RWPE2 (cell line): ENCODE data around the gene GALNT2.

ENCODE experiments used
- ATAC-seq: fragments of 200-7000 bp; cut with Tn5 transposase; 3 replicates; pipeline ENCODE4 v1.9.1; 2021; ENCODE audit warnings: low read depth
- DNase-seq: peaks from one replicate; pipeline ENCODE4 v3.0.0-alpha.2; 2020; ENCODE audit warnings: low spot score
- H3K27ac ChIP-seq: fragments of 450-650 bp; 2 replicates; pipeline ENCODE4 v1.5.1; 2017; ENCODE audit warnings: mild to moderate bottlenecking; ENCODE audit not compliant: poor library complexity, severe bottlenecking
- H3K27me3 ChIP-seq: fragments of 250-450 bp; sonication (Bioruptor Pico); 2 replicates; pipeline ENCODE4 v1.5.1; 2021; ENCODE audit warnings: mild to moderate bottlenecking, moderate library complexity; ENCODE audit not compliant: insufficient read depth, poor library complexity, severe bottlenecking
- H3K36me3 ChIP-seq: fragments of 250-450 bp; sonication (Bioruptor Pico); 2 replicates; pipeline ENCODE4 v1.5.1; 2020; ENCODE audit warnings: low read depth, mild to moderate bottlenecking, moderate library complexity
- H3K4me1 ChIP-seq: fragments of 250-450 bp; sonication (Bioruptor Pico); 2 replicates; pipeline ENCODE4 v1.5.1; 2021; ENCODE audit warnings: mild to moderate bottlenecking, moderate library complexity; ENCODE audit not compliant: insufficient read depth, poor library complexity, severe bottlenecking
- H3K4me3 ChIP-seq: fragments of 250-450 bp; sonication (Bioruptor Pico); 2 replicates; pipeline ENCODE4 v1.5.1; 2021; ENCODE audit warnings: mild to moderate bottlenecking, moderate library complexity; ENCODE audit not compliant: severe bottlenecking
- H3K9me3 ChIP-seq: fragments of 250-450 bp; sonication (Bioruptor Pico); 2 replicates; pipeline ENCODE4 v1.5.1; 2021; ENCODE audit warnings: mild to moderate bottlenecking, moderate library complexity; ENCODE audit not compliant: severe bottlenecking
- TF ChIP-seq, protein P1 (sequence below): fragments of 450-650 bp; IDR thresholded peaks from one replicate; pipeline ENCODE4 v1.5.1; 2017; ENCODE audit warnings: mild to moderate bottlenecking, moderate library complexity; ENCODE audit not compliant: poor library complexity, severe bottlenecking

The GALNT2 gene

DNA sequence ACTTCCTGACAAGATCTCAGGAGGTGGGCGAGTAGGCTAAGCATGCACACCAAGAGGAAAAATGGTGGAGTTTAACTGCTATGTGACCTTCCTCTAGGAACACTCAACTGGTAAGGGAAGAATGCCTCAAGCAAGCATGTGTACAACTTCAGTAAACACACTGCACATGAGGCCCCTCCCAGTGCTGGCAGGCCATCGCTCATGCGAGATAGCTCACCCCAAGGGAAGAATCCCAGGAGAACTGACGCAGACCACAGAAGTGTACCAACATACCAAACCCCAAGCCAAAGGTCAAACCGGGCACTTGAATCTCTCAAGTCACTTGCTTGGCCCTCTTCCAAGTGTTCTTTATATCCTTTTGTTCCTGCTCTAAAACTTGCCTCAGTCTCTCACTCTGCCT, 40.5 kb upstream of the GALNT2 start:
- Histone ChIP-seq H3K27ac (no peak overlapping the region), H3K4me3 (no peak overlapping the region), H3K27me3 (no peaks in the 10 kb centered on the region), H3K9me3 (no peaks in the 10 kb centered on the region), H3K36me3 (no peaks in the 10 kb centered on the region), H3K4me1 (no peaks in the 10 kb centered on the region)
- ATAC-seq (no peak), DNase-seq (no peak)
- TF ChIP-seq, protein P1, sequence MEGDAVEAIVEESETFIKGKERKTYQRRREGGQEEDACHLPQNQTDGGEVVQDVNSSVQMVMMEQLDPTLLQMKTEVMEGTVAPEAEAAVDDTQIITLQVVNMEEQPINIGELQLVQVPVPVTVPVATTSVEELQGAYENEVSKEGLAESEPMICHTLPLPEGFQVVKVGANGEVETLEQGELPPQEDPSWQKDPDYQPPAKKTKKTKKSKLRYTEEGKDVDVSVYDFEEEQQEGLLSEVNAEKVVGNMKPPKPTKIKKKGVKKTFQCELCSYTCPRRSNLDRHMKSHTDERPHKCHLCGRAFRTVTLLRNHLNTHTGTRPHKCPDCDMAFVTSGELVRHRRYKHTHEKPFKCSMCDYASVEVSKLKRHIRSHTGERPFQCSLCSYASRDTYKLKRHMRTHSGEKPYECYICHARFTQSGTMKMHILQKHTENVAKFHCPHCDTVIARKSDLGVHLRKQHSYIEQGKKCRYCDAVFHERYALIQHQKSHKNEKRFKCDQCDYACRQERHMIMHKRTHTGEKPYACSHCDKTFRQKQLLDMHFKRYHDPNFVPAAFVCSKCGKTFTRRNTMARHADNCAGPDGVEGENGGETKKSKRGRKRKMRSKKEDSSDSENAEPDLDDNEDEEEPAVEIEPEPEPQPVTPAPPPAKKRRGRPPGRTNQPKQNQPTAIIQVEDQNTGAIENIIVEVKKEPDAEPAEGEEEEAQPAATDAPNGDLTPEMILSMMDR, result no peak

DNA sequence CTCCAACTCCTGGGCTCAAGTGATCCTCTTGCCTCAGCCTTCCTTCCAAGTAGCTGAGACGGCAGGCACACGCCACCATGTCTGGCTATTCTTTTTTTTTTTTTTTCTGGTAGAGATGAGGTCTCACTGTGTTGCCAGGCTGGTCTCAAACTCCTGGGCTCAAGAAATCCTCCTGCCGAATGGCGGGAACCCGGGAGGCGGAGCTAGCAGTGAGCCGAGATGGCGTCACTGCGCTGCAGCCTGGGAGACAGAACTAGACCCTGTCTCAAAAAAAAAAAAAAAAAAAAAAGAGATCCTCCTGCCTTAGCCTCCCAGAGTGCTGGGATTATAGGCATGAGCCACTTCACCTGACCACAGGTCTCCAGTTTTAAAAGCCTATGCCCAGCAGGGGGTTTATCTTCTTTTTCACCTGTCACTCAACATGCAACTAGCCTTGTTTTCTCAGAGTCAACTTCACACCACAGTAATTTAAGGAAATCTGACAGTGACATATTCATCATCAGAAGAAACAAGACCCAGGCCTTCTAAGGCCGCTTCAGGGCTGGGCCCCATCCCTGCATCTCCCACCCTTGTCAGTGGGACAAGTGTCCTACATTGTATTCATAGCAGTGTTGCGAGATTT, 38.3 kb upstream of the GALNT2 start:
- no peaks in the 10 kb centered on the region for H3K9me3 ChIP-seq
- ATAC-seq (no peak), DNase-seq (no peak)
- TF ChIP-seq, protein P1, result no peak
- no peak overlapping the region for H3K4me3 ChIP-seq
- H3K4me1 ChIP-seq, result no peaks in the 10 kb centered on the region
- no peaks in the 10 kb centered on the region for H3K27me3 ChIP-seq
- H3K27ac ChIP-seq, result no peak overlapping the region
- no peaks in the 10 kb centered on the region for H3K36me3 ChIP-seq

DNA sequence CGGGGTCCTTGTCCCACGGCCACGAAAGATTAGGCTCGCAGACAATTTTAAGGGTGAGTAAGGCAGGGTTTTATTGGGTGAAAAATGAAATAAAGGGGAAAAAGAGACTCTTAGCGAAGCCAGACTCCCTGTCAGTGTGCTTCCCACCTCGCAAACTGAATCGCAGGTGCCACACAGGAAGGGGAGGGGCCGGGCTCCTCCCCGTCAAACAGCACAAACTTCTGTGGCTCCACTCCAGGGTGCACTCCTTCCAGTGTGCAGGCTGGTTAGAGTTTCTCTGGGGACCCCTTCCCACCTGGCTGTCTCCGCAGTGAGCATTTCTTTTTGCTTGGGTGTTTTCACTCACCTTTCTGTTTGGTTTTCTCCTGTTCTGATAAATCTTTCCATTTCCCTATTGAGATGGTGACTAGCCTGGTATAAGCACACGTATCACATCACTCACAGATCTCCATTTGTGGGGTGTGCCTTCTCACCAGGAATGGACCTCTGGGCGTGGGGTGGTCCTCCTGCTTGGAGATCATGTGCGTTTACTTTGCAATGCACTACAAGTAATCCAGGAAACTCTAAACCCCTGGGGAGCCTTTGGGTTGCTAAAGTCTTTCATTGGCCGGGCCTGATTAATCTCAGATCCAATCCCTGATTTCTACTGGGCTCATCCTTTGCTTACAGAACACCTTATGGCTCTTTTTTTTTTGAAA, 37.6 kb upstream of the GALNT2 start:
- TF ChIP-seq, protein P1, result no peak
- ATAC-seq, result no peak
- Histone ChIP-seq H3K9me3 (no peaks in the 10 kb centered on the region), H3K27me3 (no peaks in the 10 kb centered on the region), H3K36me3 (no peaks in the 10 kb centered on the region), H3K4me1 (no peaks in the 10 kb centered on the region), H3K27ac (no peak overlapping the region), H3K4me3 (no peak overlapping the region)
- DNase-seq, result no peak

DNA sequence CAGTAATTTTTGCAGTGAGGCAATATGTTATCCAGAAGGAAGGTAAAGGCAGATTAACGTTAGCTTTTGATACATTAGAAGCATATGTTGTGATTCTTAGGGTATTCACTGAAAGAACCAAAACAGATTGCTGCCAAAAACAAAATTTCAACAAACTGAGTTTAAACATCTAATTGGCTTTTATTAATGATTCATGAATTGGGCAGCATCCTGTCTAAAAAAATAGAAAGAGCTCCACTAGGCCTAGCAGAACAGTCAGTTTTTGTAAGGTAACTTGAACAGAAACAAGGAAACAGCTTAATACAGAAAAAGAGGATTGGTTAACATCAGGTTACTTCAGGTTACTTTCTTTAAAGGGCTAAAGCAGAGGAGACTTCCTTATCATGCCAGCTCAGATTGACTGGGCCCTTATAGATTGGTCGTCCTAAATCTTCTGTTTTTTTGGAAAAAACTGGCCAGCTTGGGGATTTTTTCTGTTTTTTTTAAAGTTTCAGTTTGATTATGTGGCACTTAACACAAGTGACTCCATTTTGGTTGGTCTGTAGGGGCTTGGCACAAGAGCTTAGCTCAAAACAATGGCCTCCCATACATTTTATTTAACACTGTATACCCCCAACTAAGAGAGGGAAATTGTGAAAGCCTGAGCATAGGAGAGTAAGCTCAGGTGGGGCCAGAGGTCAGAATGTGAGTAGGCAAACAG, 36.8 kb upstream of the GALNT2 start:
- no peaks in the 10 kb centered on the region for H3K4me1 ChIP-seq
- ATAC-seq (no peak), DNase-seq (no peak)
- no peak overlapping the region for H3K4me3 ChIP-seq
- H3K27ac ChIP-seq, result no peak overlapping the region
- TF ChIP-seq, protein P1, result no peak
- H3K27me3 ChIP-seq, result no peaks in the 10 kb centered on the region
- no peaks in the 10 kb centered on the region for H3K36me3 ChIP-seq
- H3K9me3 ChIP-seq, result no peaks in the 10 kb centered on the region
